Fibroblast of skin of right biceps (primary cell): ENCODE results near the gene SRPK2.

Experiments used
- DNase-seq: peaks from one replicate; pipeline ENCODE4 v3.0.0-alpha.2; 2013

The SRPK2 gene

DNA sequence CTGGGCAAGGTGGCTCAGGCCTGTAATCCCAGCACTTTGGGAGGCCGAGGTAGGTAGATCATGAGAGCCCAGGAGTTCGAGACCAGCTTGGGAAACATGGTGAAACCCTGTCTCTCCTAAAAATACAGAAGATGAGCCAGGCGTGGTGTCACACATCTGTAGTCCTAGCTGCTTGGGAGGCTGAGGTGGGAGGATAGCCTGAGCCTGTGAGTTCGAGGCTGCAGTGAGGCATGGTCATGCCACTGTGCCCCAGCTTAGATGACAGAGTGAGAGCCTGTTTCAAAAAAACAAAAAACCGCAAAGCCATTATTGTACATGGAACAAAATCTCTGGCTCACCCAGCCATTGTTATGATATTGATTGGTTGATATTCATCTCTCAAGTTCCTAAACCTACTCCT is 321.0 kb downstream of the SRPK2 start:
- no peak for DNase-seq
